Right renal cortex interstitium (tissue), 3 donors: Measurements from ENCODE around the gene PGA3. TPM values are rescaled to one million over a fixed set of nuclear protein-coding genes. Genes with fewer than 3 reads are reported as not detected.
A peak's percentile ranks its signal among the peaks of the same experiment; 100 is the strongest.
"Not testable (repeated sequence)": the region's sequence is repeated elsewhere in the genome, so short reads cannot be mapped to it uniquely, and the experiment has no call there.

ENCODE experiments used
- DNase-seq, 3 donors: peaks; one replicate each; pipeline ENCODE4 v3.0.0-alpha.2; 2013; ENCODE audit warnings: low read depth in 3 of 3, low spot score in 2 of 3
- polyA plus RNA-seq, 3 donors: library from polyadenylated mRNA; unstranded; fragments of 120-200 nt; gene quantifications; one replicate each; pipeline ENCODE4 v1.2.1, GENCODE V29; 2013; ENCODE audit not compliant: insufficient read length in 3 of 3

The PGA3 gene
- polyA plus RNA-seq: under 1 TPM in 2 of 3 donors, not detected in 1; 0.25 to 0.40 TPM

GRCh38 chr11:61202950-61203746, at the start of gene PGA3:
PGA3 (plus strand) TSS chr11:61203515; CDS start chr11:61203565, 50 bp downstream.
- DNase-seq: not testable (repeated sequence)

- DNase-seq: no peak
Measured at GRCh38 chr11:61153593-61154095, 49.7 kb upstream of the PGA3 start.

GRCh38 chr11:61154528-61154927, 48.8 kb upstream of the PGA3 start:
- DNase-seq: no peak

GRCh38 chr11:61155312-61155711, 48.0 kb upstream of the PGA3 start:
- no peak for DNase-seq

- DNase-seq: no peak
Measured at GRCh38 chr11:61155741-61156140, 47.6 kb upstream of the PGA3 start.

- DNase-seq: no peak
Measured at GRCh38 chr11:61157743-61158142, 45.6 kb upstream of the PGA3 start.

GRCh38 chr11:61158691-61159381, 44.5 kb upstream of the PGA3 start:
- DNase-seq: no peak

GRCh38 chr11:61160487-61161189, 42.7 kb upstream of the PGA3 start:
- no peak for DNase-seq

GRCh38 chr11:61161190-61162091, 41.9 kb upstream of the PGA3 start, which contains the start of gene VPS37C:
VPS37C (minus strand) TSS chr11:61161426; CDS start chr11:61138829, 22,597 bp downstream.
- DNase-seq: peak in 2 of 3 donors; percentile 77 to 78

GRCh38 chr11:61162092-61162941, 41.0 kb upstream of the PGA3 start:
- DNase-seq: no peak

- no peak for DNase-seq
Measured at GRCh38 chr11:61163021-61163420, 40.3 kb upstream of the PGA3 start.

GRCh38 chr11:61163714-61164605, 39.4 kb upstream of the PGA3 start:
- no peak for DNase-seq

- no peak for DNase-seq
Measured at GRCh38 chr11:61164606-61165424, 38.5 kb upstream of the PGA3 start.

GRCh38 chr11:61165785-61166184, 37.5 kb upstream of the PGA3 start:
- not testable (repeated sequence) for DNase-seq

GRCh38 chr11:61166331-61166730, 37.0 kb upstream of the PGA3 start:
- not testable (repeated sequence) for DNase-seq

GRCh38 chr11:61168042-61168688, 35.1 kb upstream of the PGA3 start:
- DNase-seq: no peak

GRCh38 chr11:61168800-61169199, 34.5 kb upstream of the PGA3 start:
- DNase-seq: no peak
